Spinal cord (tissue), 10 donors: ENCODE results near the gene LORICRIN. TPM values are rescaled to one million over a fixed set of nuclear protein-coding genes. Genes with fewer than 3 reads are reported as not detected.

ENCODE experiments used
- DNase-seq, 6 donors: peaks; one replicate each; pipeline versions ENCODE4 v3.0.0 to v3.0.0-alpha.2; 2013 to 2015; ENCODE audit warnings: low spot score in 6 of 6, low read depth in 4 of 6
- H3K27ac ChIP-seq: one replicate; pipeline ENCODE4 v1.5.1; 2013; ENCODE audit warnings: low read depth, low read length, control low read depth
- H3K27me3 ChIP-seq: one replicate; pipeline ENCODE4 v1.6.1; 2013; ENCODE audit warnings: low read length; ENCODE audit not compliant: control insufficient read depth, insufficient read depth
- H3K36me3 ChIP-seq: one replicate; pipeline ENCODE4 v1.6.1; 2013; ENCODE audit warnings: low read length; ENCODE audit not compliant: control insufficient read depth, insufficient read depth
- H3K4me1 ChIP-seq: one replicate; pipeline ENCODE4 v1.6.1; 2013; ENCODE audit warnings: low read length; ENCODE audit not compliant: control insufficient read depth, insufficient read depth
- H3K4me3 ChIP-seq: one replicate; pipeline ENCODE4 v1.5.1; 2013; ENCODE audit warnings: low read depth, low read length, control low read depth
- H3K9me3 ChIP-seq: one replicate; pipeline ENCODE4 v1.6.1; 2013; ENCODE audit warnings: low read length; ENCODE audit not compliant: control insufficient read depth, insufficient read depth
- WGBS: methylation state at CpG from one replicate; pipeline ENCODE4 v1.1.5; 2013; ENCODE audit warnings: missing lambda C conversion rate; ENCODE audit not compliant: insufficient coverage; 5-methylcytosine and 5-hydroxymethylcytosine counted together
- polyA plus RNA-seq, 2 donors: library from polyadenylated mRNA; unstranded; fragments of 120-200 nt; gene quantifications; one replicate each; pipeline ENCODE4 v1.2.1, GENCODE V29; 2013; ENCODE audit not compliant: insufficient read length in 2 of 2
- total RNA-seq, 2 donors: library from RNA; depleted of rRNA in 1 of 2; stranded (reverse); fragments of 120-200 nt in 1 of 2; fragments of >200 nt in 1 of 2; gene quantifications; one replicate each; pipeline versions ENCODE4 v1.2.3 to v1.2.4, GENCODE V29; 2013 to 2014
- donor health status: healthy.

The LORICRIN gene
- total and polyA plus RNA-seq, 4 donors, result 0.22 to 0.77 (median 0.62) TPM; not detected in 1

DNA sequence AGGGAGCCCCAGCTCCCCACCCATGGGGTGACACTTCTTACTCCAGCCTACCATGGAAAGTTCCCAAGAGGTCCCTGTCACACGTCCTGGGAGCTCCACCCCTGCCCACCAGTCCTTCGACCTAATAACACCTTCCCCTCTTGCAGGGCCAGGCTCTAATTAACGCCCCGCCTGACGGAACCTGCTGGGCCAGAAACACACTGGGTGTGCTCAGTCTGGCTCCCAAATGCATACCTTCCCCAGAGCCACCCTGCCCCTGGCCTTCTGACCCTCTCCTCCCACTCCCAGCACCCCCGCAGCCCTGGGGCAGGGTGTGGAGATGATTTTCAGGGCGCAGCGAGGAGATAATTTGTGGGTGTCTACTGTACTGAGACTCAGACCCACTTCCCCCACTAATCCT, 32.7 kb downstream of the LORICRIN start:
- H3K27ac ChIP-seq, result no peak overlapping the region
- no peaks in the 10 kb centered on the region for H3K4me1 ChIP-seq
- WGBS, result 64% methylated on average over 5 of the region's 8 CpGs
- H3K27me3 ChIP-seq, result no peaks in the 10 kb centered on the region
- no peak overlapping the region for H3K4me3 ChIP-seq
- H3K36me3 ChIP-seq, result no peaks in the 10 kb centered on the region
- no peaks in the 10 kb centered on the region for H3K9me3 ChIP-seq
- no peak for DNase-seq

GRCh38 chr1:153292740-153293479, 33.4 kb downstream of the LORICRIN start:
- Histone ChIP-seq H3K4me1 (no peaks in the 10 kb centered on the region), H3K36me3 (no peaks in the 10 kb centered on the region), H3K4me3 (no peak overlapping the region), H3K9me3 (no peaks in the 10 kb centered on the region), H3K27me3 (no peaks in the 10 kb centered on the region), H3K27ac (no peak overlapping the region)
- DNase-seq, result no peak
- 84% methylated on average over 18 of the region's 25 CpGs for WGBS

DNA sequence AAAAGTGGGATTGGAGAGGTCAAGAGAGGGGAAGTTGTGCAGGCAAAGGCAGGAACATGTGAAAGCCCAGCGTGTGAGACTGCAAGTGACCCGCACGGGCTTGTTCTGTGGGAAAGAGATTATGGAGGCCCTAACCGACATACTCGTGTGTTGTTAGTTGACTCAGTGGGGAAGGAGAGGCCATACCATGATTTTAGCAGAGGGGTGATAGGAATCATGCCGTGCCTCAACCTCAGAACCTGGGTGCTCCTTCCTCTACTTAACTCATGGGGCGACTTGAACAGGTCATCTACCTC, 33.9 kb downstream of the LORICRIN start:
- no peak for DNase-seq
- Histone ChIP-seq H3K27me3 (no peaks in the 10 kb centered on the region), H3K9me3 (no peaks in the 10 kb centered on the region), H3K4me3 (no peak overlapping the region), H3K4me1 (no peaks in the 10 kb centered on the region), H3K27ac (no peak overlapping the region), H3K36me3 (no peaks in the 10 kb centered on the region)
- WGBS, result 79% methylated on average over 6 of the region's 7 CpGs

- Histone ChIP-seq H3K4me1 (no peaks in the 10 kb centered on the region), H3K36me3 (no peaks in the 10 kb centered on the region), H3K27me3 (no peaks in the 10 kb centered on the region), H3K4me3 (no peak overlapping the region), H3K9me3 (no peaks in the 10 kb centered on the region), H3K27ac (no peak overlapping the region)
- 70% methylated on average over 5 of the region's 9 CpGs for WGBS
- DNase-seq, result no peak
These were observed 34.4 kb downstream of the LORICRIN start for GRCh38 chr1:153293851-153294250.

DNA sequence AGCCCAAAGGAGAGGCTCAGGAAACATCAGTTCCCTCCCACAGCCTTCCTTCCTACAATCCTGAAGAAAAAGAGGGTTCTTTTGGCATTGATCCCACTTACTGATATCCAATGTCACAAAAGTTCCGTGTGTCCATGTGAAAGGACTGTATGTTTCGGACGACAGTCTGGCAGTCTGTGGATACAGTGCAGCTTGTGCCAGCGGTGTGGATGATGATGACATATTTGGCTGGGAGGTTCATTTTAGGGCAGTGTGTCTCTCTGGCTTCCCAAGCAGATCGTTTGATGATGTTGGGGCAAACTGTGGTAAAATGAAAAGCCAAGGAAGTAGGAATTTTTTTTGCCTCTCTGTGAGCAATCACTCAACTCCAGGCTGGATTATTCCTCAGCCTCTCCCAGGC, 42.8 kb downstream of the LORICRIN start:
- no peaks in the 10 kb centered on the region for H3K4me1 ChIP-seq
- H3K27me3 ChIP-seq, result no peaks in the 10 kb centered on the region
- no peak overlapping the region for H3K4me3 ChIP-seq
- no peak overlapping the region for H3K27ac ChIP-seq
- H3K36me3 ChIP-seq, result no peaks in the 10 kb centered on the region
- no peaks in the 10 kb centered on the region for H3K9me3 ChIP-seq
- no peak for DNase-seq
- 67% methylated on average over 5 of the region's 5 CpGs for WGBS

DNA sequence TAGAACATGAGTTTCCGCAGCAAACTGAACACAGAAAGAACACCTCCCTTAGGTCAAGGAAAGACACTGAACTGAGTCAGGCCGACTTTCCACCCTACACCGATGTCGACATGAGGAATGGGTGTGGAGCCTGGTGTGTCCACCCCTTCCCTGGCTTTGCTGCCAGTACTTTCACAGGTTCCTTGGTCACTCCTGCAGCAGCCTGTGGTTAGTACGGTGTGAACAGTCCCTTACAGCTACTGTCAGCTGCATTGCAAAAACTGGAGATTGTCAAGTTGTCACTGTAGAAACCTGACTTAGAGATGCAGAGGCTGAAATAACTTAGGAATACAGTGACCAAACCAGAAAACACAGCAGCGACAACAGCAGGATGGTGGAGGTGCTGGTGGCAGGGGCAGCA, 46.2 kb downstream of the LORICRIN start:
- Histone ChIP-seq H3K4me1 (no peaks in the 10 kb centered on the region), H3K27ac (no peak overlapping the region), H3K9me3 (no peaks in the 10 kb centered on the region), H3K36me3 (no peaks in the 10 kb centered on the region), H3K27me3 (no peaks in the 10 kb centered on the region), H3K4me3 (no peak overlapping the region)
- 87% methylated on average over 6 of the region's 6 CpGs for WGBS
- no peak for DNase-seq

DNA sequence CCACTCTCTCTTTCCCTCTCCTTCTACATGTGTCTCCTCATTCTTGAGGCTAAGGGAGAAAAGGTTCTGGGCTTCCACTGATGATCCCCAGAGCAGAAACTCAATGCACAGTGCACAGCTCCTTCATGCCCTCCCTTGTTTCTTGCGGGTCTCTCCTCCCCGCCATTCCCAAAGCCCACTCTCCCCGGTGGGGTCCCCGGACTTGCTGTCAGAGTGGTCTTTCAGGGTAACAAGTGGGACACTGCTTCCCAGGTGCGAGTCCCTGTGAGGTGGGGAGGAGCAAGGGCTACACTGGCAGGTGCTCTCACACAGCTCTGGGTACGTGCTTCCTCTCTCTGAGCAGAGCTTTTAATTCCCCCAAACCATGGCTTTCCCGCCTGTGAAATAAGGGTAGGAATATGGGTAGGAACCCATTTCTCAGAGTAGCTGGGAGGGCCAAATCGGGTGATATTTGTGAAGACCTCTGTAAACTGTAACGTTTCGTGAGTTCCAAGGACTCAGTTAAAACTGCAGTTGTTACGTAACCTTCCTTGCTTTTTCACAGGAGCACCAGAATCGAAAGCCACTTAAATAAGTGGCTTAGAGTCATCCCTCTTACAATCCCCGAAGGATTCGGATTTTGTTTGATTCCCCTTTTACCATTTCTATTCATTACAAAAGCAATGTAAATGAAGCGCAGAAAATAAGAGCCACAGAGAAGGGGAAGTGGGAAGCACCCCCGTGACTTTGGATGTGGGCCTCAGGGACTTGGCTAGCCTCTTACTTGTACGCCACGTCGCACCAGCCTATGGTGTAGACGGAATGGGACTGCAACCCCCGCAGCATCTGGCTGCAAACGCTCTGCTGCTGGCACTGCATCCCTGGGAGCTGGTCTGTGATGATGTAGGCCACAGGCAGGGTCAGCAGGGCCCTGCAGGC, 47.1 kb downstream of the LORICRIN start:
- H3K27ac ChIP-seq, result no peak overlapping the region
- 84% methylated on average over 14 of the region's 22 CpGs for WGBS
- H3K27me3 ChIP-seq, result no peaks in the 10 kb centered on the region
- H3K4me1 ChIP-seq, result no peaks in the 10 kb centered on the region
- DNase-seq, result no peak
- H3K36me3 ChIP-seq, result no peaks in the 10 kb centered on the region
- no peak overlapping the region for H3K4me3 ChIP-seq
- H3K9me3 ChIP-seq, result no peaks in the 10 kb centered on the region

- Histone ChIP-seq H3K27ac (no peak overlapping the region), H3K4me1 (no peaks in the 10 kb centered on the region), H3K4me3 (no peak overlapping the region), H3K27me3 (no peaks in the 10 kb centered on the region), H3K36me3 (no peaks in the 10 kb centered on the region), H3K9me3 (no peaks in the 10 kb centered on the region)
- DNase-seq, result no peak
- WGBS, result 79% methylated on average over 9 of the region's 10 CpGs
These were observed 47.7 kb downstream of the LORICRIN start for GRCh38 chr1:153307221-153307600.

GRCh38 chr1:153308540-153308939, 49.1 kb downstream of the LORICRIN start:
- Histone ChIP-seq H3K36me3 (no peaks in the 10 kb centered on the region), H3K4me1 (no peaks in the 10 kb centered on the region), H3K27me3 (no peaks in the 10 kb centered on the region), H3K9me3 (no peaks in the 10 kb centered on the region), H3K27ac (no peak overlapping the region), H3K4me3 (no peak overlapping the region)
- no peak for DNase-seq
- WGBS, result 65% methylated on average over 2 of the region's 2 CpGs

- no peaks in the 10 kb centered on the region for H3K9me3 ChIP-seq
- H3K27me3 ChIP-seq, result no peaks in the 10 kb centered on the region
- 75% methylated on average over 2 of the region's 2 CpGs for WGBS
These were observed 50.0 kb downstream of the LORICRIN start for GRCh38 chr1:153309441-153309840.

More at GRCh38 chr1:153309441-153309840, 50.0 kb downstream of the LORICRIN start:
- no peaks in the 10 kb centered on the region for H3K4me1 ChIP-seq
- H3K36me3 ChIP-seq, result no peaks in the 10 kb centered on the region
- no peak overlapping the region for H3K27ac ChIP-seq
- no peak overlapping the region for H3K4me3 ChIP-seq
- no peak for DNase-seq
